H1 (cell line): ENCODE results near the gene IL1RAPL1. TPM values are rescaled to one million over a fixed set of nuclear protein-coding genes. Genes with fewer than 3 reads are reported as not detected.

Source experiments
- ASH2L ChIP-seq: fragments of 200-600, 300-600 bp; sonication (generic); IDR thresholded peaks from one replicate; pipeline ENCODE4 v1.7.1; 2017; ENCODE audit warnings: low read length
- CHD7 ChIP-seq: fragments of 300-600 bp; sonication (generic); IDR thresholded peaks from 2 replicates; pipeline ENCODE4 v1.7.1; 2012; ENCODE audit warnings: low read length, moderate library complexity, mild to moderate bottlenecking, inconsistent platforms; ENCODE audit not compliant: insufficient replicate concordance
- KDM5A ChIP-seq: fragments of 200-600 bp; IDR thresholded peaks from 2 replicates; pipeline ENCODE4 v1.7.1; 2012; ENCODE audit warnings: mild to moderate bottlenecking, low read length, inconsistent platforms, mixed read lengths
- NRF1 ChIP-seq: IDR thresholded peaks from 2 replicates; pipeline ENCODE4 v1.6.1; 2011; ENCODE audit warnings: mild to moderate bottlenecking, low read depth, low read length, improper control_type of control experiment
- POU5F1 ChIP-seq: IDR thresholded peaks from 2 replicates; pipeline ENCODE4 v1.6.1; 2011; ENCODE audit warnings: low read depth, mild to moderate bottlenecking, low read length, moderate library complexity
- RFX5 ChIP-seq: IDR thresholded peaks from 2 replicates; pipeline ENCODE4 v1.6.1; 2011; ENCODE audit warnings: low read depth, low read length, improper control_type of control experiment, borderline replicate concordance
- RXRA ChIP-seq: IDR thresholded peaks from 2 replicates; pipeline ENCODE4 v1.6.1; 2011; ENCODE audit warnings: low read depth, mild to moderate bottlenecking, low read length, moderate library complexity; ENCODE audit not compliant: insufficient read depth
- SIRT6 ChIP-seq: IDR thresholded peaks from one replicate; pipeline ENCODE4 v1.7.1; 2012; ENCODE audit warnings: low read length, inconsistent platforms
- SP4 ChIP-seq: IDR thresholded peaks from 2 replicates; pipeline ENCODE4 v1.6.1; 2012; ENCODE audit warnings: low read length, inconsistent platforms
- SUZ12 ChIP-seq: fragments of 200-600 bp; sonication (generic); IDR thresholded peaks from 2 replicates; pipeline ENCODE4 v1.6.1; 2012; ENCODE audit warnings: mild to moderate bottlenecking, inconsistent platforms, low read length, moderate library complexity, mixed read lengths
- TBP ChIP-seq: IDR thresholded peaks from 2 replicates; pipeline ENCODE4 v1.6.1; 2011; ENCODE audit warnings: low read depth, low read length, improper control_type of control experiment
- TEAD4 ChIP-seq: IDR thresholded peaks from 2 replicates; pipeline ENCODE4 v1.6.1; 2012; ENCODE audit warnings: low read depth, low read length, inconsistent platforms, mixed read lengths
- ZNF274 ChIP-seq: IDR thresholded peaks from 2 replicates; pipeline ENCODE4 v1.7.0; 2012; ENCODE audit warnings: low read length, borderline replicate concordance; ENCODE audit errors: extremely low read depth
- polyA plus RNA-seq, 7 experiments: library from polyadenylated mRNA; depleted of rRNA in 3 of 7; stranded (reverse) in 5 of 7; unstranded in 2 of 7; fragments of >200 nt in 5 of 7; fragments of 200-250 nt in 2 of 7; gene quantifications; 1 replicate in 5 of 7; 2 replicates in 1 of 7; 4 replicates in 1 of 7; pipeline versions ENCODE4 v1.2.1 to v1.2.3, GENCODE V29; 2011 to 2013; ENCODE audit warnings: missing spikeins in 2 of 7, mixed read lengths in 2 of 7
- total RNA-seq: library from RNA; stranded (reverse); fragmentation: NEBNext Ultra II Directional; extraction: Animal tissue kit (Norgen Biotek cat#: 25700); gene quantifications from 2 replicates; pipeline ENCODE4 v1.2.1, GENCODE V29; 2021

IL1RAPL1 gene
- total and polyA plus RNA-seq, 2 of the 8 experiments (the other 6 are each of a cell fraction or from before 2014, with no cell fraction given), result 0.11 to 0.35 TPM

- TF ChIP-seq CHD7, result no peak
- no peak for TF ChIP-seq RXRA
- no peak for TF ChIP-seq ASH2L
- TF ChIP-seq SUZ12, result no peak
- TF ChIP-seq NRF1, result no peak
- no peak for TF ChIP-seq SIRT6
- TF ChIP-seq TEAD4, result no peak
- no peak for TF ChIP-seq TBP
- no peak for TF ChIP-seq SP4
- no peak for TF ChIP-seq POU5F1
- TF ChIP-seq RFX5, result no peak
- no peak for TF ChIP-seq ZNF274
- TF ChIP-seq KDM5A, result no peak
Measured at GRCh38 chrX:28718450-28718849, 131.2 kb downstream of the IL1RAPL1 start (continued).
